Neural crest cell (in vitro differentiated cells): Measurements from ENCODE around the gene GPANK1. TPM values are rescaled to one million over a fixed set of nuclear protein-coding genes. Genes with fewer than 3 reads are reported as not detected.

Experiments used
- DNase-seq: peaks from one replicate; pipeline ENCODE4 v3.0.0; 2021; ENCODE audit warnings: low read depth, mixed read lengths, low spot score
- H3K27ac Mint-ChIP-seq: one replicate; pipeline ENCODE4 v1.8.0; 2021; ENCODE audit warnings: mild to moderate bottlenecking, mixed read lengths; ENCODE audit not compliant: unreplicated experiment
- H3K27me3 Mint-ChIP-seq: 2 replicates; pipeline ENCODE4 v1.8.0; 2021; ENCODE audit warnings: low read depth, mild to moderate bottlenecking, mixed read lengths
- H3K36me3 Mint-ChIP-seq: 2 replicates; pipeline ENCODE4 v1.8.0; 2021; ENCODE audit warnings: low read depth, mild to moderate bottlenecking, mixed read lengths
- H3K4me1 Mint-ChIP-seq: 2 replicates; pipeline ENCODE4 v1.8.0; 2021; ENCODE audit warnings: mixed read lengths
- H3K4me3 Mint-ChIP-seq: one replicate; pipeline ENCODE4 v1.8.0; 2021; ENCODE audit warnings: mild to moderate bottlenecking, mixed read lengths
- H3K9me3 Mint-ChIP-seq: 2 replicates; pipeline ENCODE4 v1.8.0; 2021; ENCODE audit warnings: mixed read lengths
- CTCF ChIP-seq: fragments of 200-600 bp; sonication (generic); conservative IDR thresholded peaks from 2 replicates; pipeline ENCODE4 v1.5.0; 2021; ENCODE audit warnings: antibody characterized with exemption, mild to moderate bottlenecking
- total RNA-seq: library from RNA; stranded (reverse); gene quantifications from 2 replicates; pipeline ENCODE4 v1.2.1, GENCODE V29; 2021

GPANK1 gene
- total RNA-seq, 1 donor from 2014 or later, result 16.8 TPM

GRCh38 chr6:31693535-31693934 is 28.7 kb upstream of the GPANK1 start:
- Mint-ChIP-seq H3K27ac (no peak overlapping the region), H3K4me3 (no peak overlapping the region), H3K9me3 (no peaks in the 10 kb centered on the region), H3K4me1 (no peaks in the 10 kb centered on the region), H3K36me3 (peaks cover 8% of the 10 kb centered on the region), H3K27me3 (no peaks in the 10 kb centered on the region)
- DNase-seq, result no peak
- no peak for TF ChIP-seq CTCF

GRCh38 chr6:31692886-31693285 is 28.1 kb upstream of the GPANK1 start:
- Mint-ChIP-seq H3K4me3 (no peak overlapping the region), H3K27ac (no peak overlapping the region), H3K9me3 (no peaks in the 10 kb centered on the region), H3K27me3 (no peaks in the 10 kb centered on the region), H3K4me1 (no peaks in the 10 kb centered on the region), H3K36me3 (peaks cover 7% of the 10 kb centered on the region)
- DNase-seq, result no peak
- TF ChIP-seq CTCF, result no peak

DNA sequence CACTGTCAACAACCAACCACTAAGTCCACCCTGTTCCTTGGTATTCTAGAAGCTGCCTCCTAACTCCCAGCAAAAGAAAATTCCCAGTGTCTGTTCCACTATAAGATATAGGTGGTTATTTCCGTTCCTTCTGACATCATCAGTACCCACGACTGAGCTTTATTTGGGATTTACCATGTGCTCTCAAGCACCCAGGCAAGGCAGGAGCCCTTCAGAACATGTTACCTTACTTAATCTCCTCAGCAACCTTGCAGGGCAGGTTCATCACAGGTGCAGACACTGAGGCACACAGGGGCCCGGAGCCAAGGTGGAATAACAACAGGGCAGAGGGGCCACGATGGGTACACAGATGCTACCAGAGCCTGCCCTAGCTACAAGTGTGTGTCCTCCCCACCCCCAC is 27.6 kb upstream of the GPANK1 start:
- TF ChIP-seq CTCF, result no peak
- H3K36me3 Mint-ChIP-seq, result peaks cover 6% of the 10 kb centered on the region
- no peaks in the 10 kb centered on the region for H3K27me3 Mint-ChIP-seq
- no peaks in the 10 kb centered on the region for H3K4me1 Mint-ChIP-seq
- H3K27ac Mint-ChIP-seq, result no peak overlapping the region
- H3K4me3 Mint-ChIP-seq, result no peak overlapping the region
- H3K9me3 Mint-ChIP-seq, result no peaks in the 10 kb centered on the region
- no peak for DNase-seq

DNA sequence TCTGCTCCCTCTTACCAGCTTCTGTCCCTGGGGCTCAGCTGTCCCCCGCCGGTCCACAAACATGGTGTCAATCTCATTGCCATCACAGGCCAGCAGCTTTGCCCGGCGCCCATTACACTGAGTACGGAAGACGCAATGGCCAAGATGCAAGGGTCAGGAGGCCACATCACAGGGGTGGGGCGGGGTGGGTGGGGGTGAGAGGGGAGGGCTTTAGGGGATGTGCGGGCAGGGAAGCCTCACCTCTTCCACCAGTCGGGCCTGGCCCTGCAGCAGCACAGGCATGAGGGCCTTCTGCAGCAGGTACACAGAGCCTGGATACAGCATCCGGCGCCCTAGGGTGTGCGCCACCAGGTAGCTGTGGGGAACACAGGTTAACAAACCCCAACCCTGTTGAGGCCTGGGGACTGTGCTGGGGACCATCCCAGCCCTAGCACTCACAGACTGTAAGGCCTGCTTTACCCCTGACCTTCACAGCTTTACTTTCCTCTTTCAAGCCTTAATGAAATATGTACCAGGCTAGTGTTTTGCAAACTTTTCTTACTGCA is 26.8 kb upstream of the GPANK1 start:
- H3K4me3 Mint-ChIP-seq, result no peak overlapping the region
- H3K36me3 Mint-ChIP-seq, result peaks cover 6% of the 10 kb centered on the region
- no peaks in the 10 kb centered on the region for H3K27me3 Mint-ChIP-seq
- DNase-seq, result no peak
- no peaks in the 10 kb centered on the region for H3K4me1 Mint-ChIP-seq
- no peaks in the 10 kb centered on the region for H3K9me3 Mint-ChIP-seq
- no peak overlapping the region for H3K27ac Mint-ChIP-seq
- TF ChIP-seq CTCF, result no peak

- Mint-ChIP-seq H3K36me3 (peaks cover 9% of the 10 kb centered on the region), H3K4me3 (no peak overlapping the region), H3K27ac (peak overlapping the region; percentile 83), H3K9me3 (no peaks in the 10 kb centered on the region), H3K27me3 (no peaks in the 10 kb centered on the region), H3K4me1 (no peaks in the 10 kb centered on the region)
- no peak for TF ChIP-seq CTCF
- no peak for DNase-seq
These were observed 26.3 kb upstream of the GPANK1 start for GRCh38 chr6:31691078-31691463.
